Mesenchymal stem cell (in vitro differentiated cells and primary cell): ENCODE measurements around the gene EFEMP1.

Source experiments
- DNase-seq: peaks from one replicate; pipeline ENCODE4 v3.0.0-alpha.2; 2013
- H2AFZ ChIP-seq: one replicate; pipeline ENCODE4 v1.6.1; 2013; ENCODE audit warnings: low read depth, mild to moderate bottlenecking, control low read depth, inconsistent platforms, low read length, moderate library complexity
- H2AK5ac ChIP-seq: 2 replicates; pipeline ENCODE4 v1.6.1; 2013; ENCODE audit warnings: low read length, moderate library complexity, mild to moderate bottlenecking, inconsistent platforms; ENCODE audit not compliant: severe bottlenecking
- H2BK120ac ChIP-seq: one replicate; pipeline ENCODE4 v1.6.1; 2013; ENCODE audit warnings: low read depth, mild to moderate bottlenecking, inconsistent platforms, low read length, moderate library complexity
- H2BK12ac ChIP-seq, 2 experiments: one replicate each; pipeline ENCODE4 v1.6.1; 2013; ENCODE audit warnings: inconsistent platforms in 2 of 2, low read length in 2 of 2, mild to moderate bottlenecking in 2 of 2, moderate library complexity in 2 of 2, control low read depth in 1 of 2
- H2BK15ac ChIP-seq: one replicate; pipeline ENCODE4 v1.6.1; 2013; ENCODE audit warnings: mild to moderate bottlenecking, low read depth, inconsistent platforms; ENCODE audit not compliant: poor library complexity, severe bottlenecking
- H2BK5ac ChIP-seq: 2 replicates; pipeline ENCODE4 v1.6.1; 2013; ENCODE audit warnings: low read depth, mild to moderate bottlenecking, low read length, control low read depth, inconsistent platforms; ENCODE audit not compliant: poor library complexity, severe bottlenecking
- H3K14ac ChIP-seq, 2 experiments: one replicate each; pipeline ENCODE4 v1.6.1; 2013; ENCODE audit warnings: inconsistent platforms in 2 of 2, low read length in 2 of 2, control low read depth in 1 of 2, mild to moderate bottlenecking in 1 of 2, moderate library complexity in 1 of 2
- H3K18ac ChIP-seq, 2 experiments: one replicate each; pipeline ENCODE4 v1.6.1; 2013; ENCODE audit warnings: inconsistent platforms in 2 of 2, low read length in 2 of 2, control low read depth in 1 of 2, low read depth in 1 of 2, mild to moderate bottlenecking in 1 of 2
- H3K23ac ChIP-seq, 2 experiments: one replicate each; pipeline ENCODE4 v1.6.1; 2013; ENCODE audit warnings: inconsistent platforms in 2 of 2, low read length in 2 of 2, mild to moderate bottlenecking in 2 of 2, moderate library complexity in 2 of 2, control low read depth in 1 of 2
- H3K27ac ChIP-seq: 2 replicates; pipeline ENCODE4 v1.5.1; 2013; ENCODE audit warnings: mild to moderate bottlenecking, moderate library complexity, low read length, control low read depth, inconsistent platforms; ENCODE audit not compliant: poor library complexity, severe bottlenecking
- H3K27me3 ChIP-seq, 2 experiments: 2 replicates each; pipeline versions ENCODE4 v1.6.1 to v1.7.0; 2013; ENCODE audit warnings: low read length in 2 of 2, mild to moderate bottlenecking in 2 of 2, moderate library complexity in 2 of 2, control low read depth in 1 of 2, inconsistent platforms in 1 of 2; ENCODE audit not compliant: control insufficient read depth in 1 of 2, insufficient read depth in 1 of 2
- H3K36me3 ChIP-seq, 2 experiments: 2 replicates each; pipeline versions ENCODE4 v1.6.1 to v1.7.0; 2013; ENCODE audit warnings: low read length in 2 of 2, control low read depth in 1 of 2, inconsistent platforms in 1 of 2, low read depth in 1 of 2, mild to moderate bottlenecking in 1 of 2; ENCODE audit not compliant: insufficient read depth in 2 of 2, control insufficient read depth in 1 of 2
- H3K4ac ChIP-seq, 2 experiments: one replicate each; pipeline ENCODE4 v1.6.1; 2013; ENCODE audit warnings: inconsistent platforms in 2 of 2, low read length in 2 of 2, mild to moderate bottlenecking in 2 of 2, moderate library complexity in 2 of 2, control low read depth in 1 of 2, low read depth in 1 of 2
- H3K4me1 ChIP-seq: 2 replicates; pipeline ENCODE4 v1.6.1; 2013; ENCODE audit warnings: low read depth, low read length, control low read depth; ENCODE audit not compliant: control insufficient read depth, insufficient read depth
- H3K4me2 ChIP-seq: 2 replicates; pipeline ENCODE4 v1.6.1; 2013; ENCODE audit warnings: low read length, mild to moderate bottlenecking, inconsistent platforms; ENCODE audit not compliant: poor library complexity, severe bottlenecking
- H3K4me3 ChIP-seq, 2 experiments: 2 replicates each; pipeline versions ENCODE4 v1.5.1 to v1.7.0; 2013; ENCODE audit warnings: low read length in 2 of 2, mild to moderate bottlenecking in 2 of 2, control low read depth in 1 of 2, low read depth in 1 of 2; ENCODE audit not compliant: insufficient read depth in 1 of 2
- H3K79me1 ChIP-seq: replicated peaks from 2 replicates; pipeline ENCODE4 v1.6.1; 2013; ENCODE audit warnings: mild to moderate bottlenecking, control low read depth, low read length, inconsistent platforms; ENCODE audit not compliant: poor library complexity, severe bottlenecking
- H3K9ac ChIP-seq: 2 replicates; pipeline ENCODE4 v1.7.0; 2013; ENCODE audit warnings: mild to moderate bottlenecking, low read length, moderate library complexity
- H3K9me3 ChIP-seq: 2 replicates; pipeline ENCODE4 v1.7.0; 2013; ENCODE audit warnings: mild to moderate bottlenecking, low read length; ENCODE audit not compliant: control insufficient read depth
- H4K8ac ChIP-seq: one replicate; pipeline ENCODE4 v1.6.1; 2013; ENCODE audit warnings: inconsistent platforms, mild to moderate bottlenecking, low read length, moderate library complexity
- H4K91ac ChIP-seq: one replicate; pipeline ENCODE4 v1.6.1; 2013; ENCODE audit warnings: mild to moderate bottlenecking, low read length, inconsistent platforms
- WGBS: methylation state at CpG from one replicate; pipeline ENCODE4 v1.1.7; 2013; ENCODE audit warnings: mixed read lengths; 5-methylcytosine and 5-hydroxymethylcytosine counted together

Gene EFEMP1

DNA sequence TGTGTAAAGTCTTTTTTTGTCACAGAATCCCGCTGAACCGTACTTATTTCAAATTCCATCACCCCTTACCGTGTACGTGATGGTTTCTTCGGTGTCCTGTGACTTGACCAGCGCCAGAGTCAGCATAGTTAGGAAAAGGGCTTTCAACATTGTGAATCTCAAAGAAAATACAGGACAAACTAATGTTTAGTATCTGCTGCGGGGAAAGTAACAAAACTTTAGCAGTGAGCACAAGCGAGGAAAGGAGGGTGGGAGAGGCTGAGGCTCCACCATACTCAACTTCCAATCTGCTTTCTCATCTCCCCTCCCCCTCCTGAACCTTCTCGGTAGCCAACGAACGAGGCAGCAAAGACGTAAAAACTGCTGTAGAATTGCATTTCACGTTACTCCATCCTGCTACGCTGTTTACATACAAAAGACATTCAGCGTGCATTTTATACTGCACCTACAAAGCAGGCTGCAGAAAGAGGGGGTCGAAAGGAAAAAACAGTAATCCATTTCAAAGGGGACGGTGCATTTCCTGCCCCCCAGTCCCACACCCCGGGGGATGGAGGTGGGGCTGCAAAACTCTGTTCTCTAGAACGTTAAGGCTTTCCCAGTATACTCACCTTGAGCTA lies 1.2 kb downstream of the EFEMP1 start:
- Histone ChIP-seq H3K9me3 (no peaks in the 10 kb centered on the region), H2BK120ac (no peak overlapping the region), H3K18ac (peak overlapping the region; percentile 37 to 68), H2BK12ac (peak overlapping the region; percentile 9 to 10), H4K8ac (no peak overlapping the region), H3K14ac (peak overlapping the region in 1 of 2 experiments; percentile 28), H3K36me3 (peaks cover 0 to 34% of the 10 kb centered on the region in 2 experiments), H2AFZ (peak overlapping the region; percentile 64), H3K4me2 (peak overlapping the region; percentile 98), H3K23ac (peak overlapping the region in 1 of 2 experiments; percentile 9), H4K91ac (no peak overlapping the region), H3K9ac (peak overlapping the region; percentile 89), H3K4ac (peak overlapping the region in 1 of 2 experiments; percentile 45), H3K27me3 (peaks cover 13 to 20% of the 10 kb centered on the region in 2 experiments), H3K79me1 (no peaks in the 10 kb centered on the region), H3K4me3 (peak overlapping the region in 1 of 2 experiments; percentile 94), H2BK15ac (no peak overlapping the region), H3K27ac (no peak overlapping the region), H2BK5ac (no peak overlapping the region), H3K4me1 (peaks cover 8% of the 10 kb centered on the region), H2AK5ac (no peak overlapping the region)
- 2% methylated on average over 17 of the region's 19 CpGs for WGBS
- DNase-seq, result peak; percentile 69

DNA sequence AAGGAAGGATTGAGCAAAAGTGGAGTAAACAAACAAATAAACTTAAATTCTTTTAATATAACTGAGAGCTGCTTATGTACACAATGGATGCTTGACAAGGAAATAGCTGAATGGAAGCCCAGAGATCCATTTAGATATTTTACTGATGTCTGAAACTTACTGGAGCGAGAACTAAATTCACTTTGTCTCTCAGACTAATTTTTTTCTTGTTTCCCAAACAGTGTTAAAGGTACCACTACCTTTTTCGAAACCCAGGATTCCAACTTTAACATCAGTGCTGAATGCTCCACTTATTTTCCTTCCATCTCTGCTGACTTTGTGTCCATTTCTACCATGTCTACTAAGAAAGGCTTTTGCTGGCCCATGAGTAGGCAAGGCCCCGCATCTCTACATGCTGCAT lies 4.0 kb downstream of the EFEMP1 start:
- H2BK12ac ChIP-seq, result no peak overlapping the region
- no peak overlapping the region for H3K9ac ChIP-seq
- no peak overlapping the region for H4K8ac ChIP-seq
- H3K4me1 ChIP-seq, result peaks cover 8% of the 10 kb centered on the region
- H3K27me3 ChIP-seq, result peaks cover 0 to 9% of the 10 kb centered on the region in 2 experiments
- WGBS, result 98% methylated on average over 3 of the region's 3 CpGs
- DNase-seq, result no peak
- no peak overlapping the region for H2AK5ac ChIP-seq
- peaks cover 0 to 47% of the 10 kb centered on the region in 2 experiments for H3K36me3 ChIP-seq
- H3K27ac ChIP-seq, result no peak overlapping the region
- no peak overlapping the region for H2BK5ac ChIP-seq
- H4K91ac ChIP-seq, result no peak overlapping the region
- H3K23ac ChIP-seq, result no peak overlapping the region
- no peak overlapping the region for H3K4me3 ChIP-seq
- no peak overlapping the region for H2AFZ ChIP-seq
- no peak overlapping the region for H3K14ac ChIP-seq
- no peak overlapping the region for H3K4me2 ChIP-seq
- H3K79me1 ChIP-seq, result no peaks in the 10 kb centered on the region
- no peak overlapping the region for H2BK15ac ChIP-seq
- no peak overlapping the region for H3K18ac ChIP-seq
- H3K4ac ChIP-seq, result no peak overlapping the region
- H3K9me3 ChIP-seq, result no peaks in the 10 kb centered on the region
- no peak overlapping the region for H2BK120ac ChIP-seq

DNA sequence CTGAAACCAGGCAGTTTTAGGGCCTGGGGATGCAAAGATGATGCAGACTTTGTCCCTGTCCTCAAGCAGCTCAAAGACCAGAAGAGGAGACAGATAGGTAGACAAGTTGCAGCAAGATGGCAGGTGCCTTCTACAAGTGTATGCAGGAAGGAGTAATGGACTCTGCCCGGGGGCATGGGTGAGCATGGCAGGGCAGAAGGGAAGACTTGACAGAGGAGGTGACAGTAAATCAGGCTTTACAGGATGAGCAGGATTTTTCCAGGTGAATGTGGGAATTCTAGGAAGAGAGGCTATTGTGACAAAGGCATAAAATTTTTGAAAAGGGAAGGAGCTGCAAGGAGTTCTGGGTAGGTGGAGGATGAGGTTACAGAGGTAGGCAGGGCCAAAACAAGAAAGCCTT lies 4.7 kb downstream of the EFEMP1 start:
- no peak overlapping the region for H2BK120ac ChIP-seq

DNA sequence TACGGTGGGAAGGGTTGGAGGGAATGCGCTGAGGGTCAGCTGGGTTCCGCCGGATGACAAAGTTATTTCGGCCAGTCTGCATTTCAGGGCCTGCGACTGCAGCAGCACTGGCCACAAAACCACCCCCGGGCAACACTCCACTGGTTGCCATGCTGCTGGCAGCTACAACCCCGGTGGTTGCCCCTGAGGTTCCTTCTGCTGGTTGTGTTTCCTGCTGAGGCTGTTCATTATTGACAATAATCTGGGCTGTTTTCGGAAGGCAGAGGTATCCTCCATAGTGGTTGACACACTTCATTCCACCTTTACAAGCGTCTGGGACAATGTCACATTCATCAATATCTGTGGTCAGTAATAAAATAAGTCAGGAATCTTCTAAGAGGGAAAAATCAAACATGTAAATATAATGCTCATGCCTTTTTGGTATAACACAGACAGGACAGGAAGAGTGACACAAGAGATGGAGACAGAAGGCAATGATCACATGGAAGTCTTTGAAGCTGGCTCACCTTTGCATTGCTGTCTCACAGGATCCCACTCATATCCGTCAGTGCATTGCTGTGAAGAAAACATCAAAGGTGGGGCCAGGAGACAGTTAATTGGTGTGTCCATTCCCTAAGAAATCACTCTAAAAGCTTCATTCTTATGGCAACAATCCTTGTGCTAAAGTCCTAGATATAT lies 5.7 kb downstream of the EFEMP1 start:
- Histone ChIP-seq H3K4ac (no peak overlapping the region), H2AK5ac (no peak overlapping the region), H3K14ac (no peak overlapping the region), H4K91ac (no peak overlapping the region), H2BK120ac (no peak overlapping the region), H3K23ac (no peak overlapping the region), H3K9me3 (no peaks in the 10 kb centered on the region), H4K8ac (no peak overlapping the region), H2BK5ac (no peak overlapping the region), H3K27ac (no peak overlapping the region), H3K4me1 (no peaks in the 10 kb centered on the region), H3K9ac (no peak overlapping the region), H2BK12ac (no peak overlapping the region), H3K4me2 (no peak overlapping the region), H3K27me3 (peaks cover 0 to 6% of the 10 kb centered on the region in 2 experiments), H3K36me3 (peaks cover 0 to 52% of the 10 kb centered on the region in 2 experiments), H3K18ac (no peak overlapping the region), H2AFZ (no peak overlapping the region), H3K79me1 (no peaks in the 10 kb centered on the region), H2BK15ac (no peak overlapping the region), H3K4me3 (no peak overlapping the region)
- no peak for DNase-seq
- WGBS, result 97% methylated on average over 8 of the region's 11 CpGs

More for the DNA sequence above, 4.7 kb downstream of the EFEMP1 start:
- H3K79me1 ChIP-seq, result no peaks in the 10 kb centered on the region
- peak overlapping the region; percentile 19 for H4K8ac ChIP-seq
- no peak for DNase-seq
- peaks cover 0 to 47% of the 10 kb centered on the region in 2 experiments for H3K36me3 ChIP-seq
- H3K18ac ChIP-seq, result peak overlapping the region in 1 of 2 experiments; percentile 19
- peaks cover 0 to 7% of the 10 kb centered on the region in 2 experiments for H3K27me3 ChIP-seq
- no peak overlapping the region for H3K9ac ChIP-seq
- no peak overlapping the region for H2BK5ac ChIP-seq
- no peak overlapping the region for H3K4me3 ChIP-seq
- WGBS, result 95% methylated on average over 1 of the region's 1 CpG
- H2AK5ac ChIP-seq, result no peak overlapping the region
- H3K4me2 ChIP-seq, result no peak overlapping the region
- H3K14ac ChIP-seq, result no peak overlapping the region
- no peak overlapping the region for H2BK15ac ChIP-seq
- peaks cover 8% of the 10 kb centered on the region for H3K4me1 ChIP-seq
- H2AFZ ChIP-seq, result no peak overlapping the region
- no peaks in the 10 kb centered on the region for H3K9me3 ChIP-seq
- no peak overlapping the region for H2BK12ac ChIP-seq
- peak overlapping the region in 1 of 2 experiments; percentile 64 for H3K23ac ChIP-seq
- H3K27ac ChIP-seq, result no peak overlapping the region
- no peak overlapping the region for H4K91ac ChIP-seq
- no peak overlapping the region for H3K4ac ChIP-seq
